Hypothalamus (tissue), 51 donors: Measurements from ENCODE around the gene MRPL27.
"Not testable (repeated sequence)": the region's sequence is repeated elsewhere in the genome, so short reads cannot be mapped to it uniquely, and the experiment has no call there.

ENCODE experiments used
- DNase-seq, 51 donors: peaks; one replicate each; lab custom pipeline; 2025; lab: John Stamatoyannopoulos, UW

Gene MRPL27

DNA sequence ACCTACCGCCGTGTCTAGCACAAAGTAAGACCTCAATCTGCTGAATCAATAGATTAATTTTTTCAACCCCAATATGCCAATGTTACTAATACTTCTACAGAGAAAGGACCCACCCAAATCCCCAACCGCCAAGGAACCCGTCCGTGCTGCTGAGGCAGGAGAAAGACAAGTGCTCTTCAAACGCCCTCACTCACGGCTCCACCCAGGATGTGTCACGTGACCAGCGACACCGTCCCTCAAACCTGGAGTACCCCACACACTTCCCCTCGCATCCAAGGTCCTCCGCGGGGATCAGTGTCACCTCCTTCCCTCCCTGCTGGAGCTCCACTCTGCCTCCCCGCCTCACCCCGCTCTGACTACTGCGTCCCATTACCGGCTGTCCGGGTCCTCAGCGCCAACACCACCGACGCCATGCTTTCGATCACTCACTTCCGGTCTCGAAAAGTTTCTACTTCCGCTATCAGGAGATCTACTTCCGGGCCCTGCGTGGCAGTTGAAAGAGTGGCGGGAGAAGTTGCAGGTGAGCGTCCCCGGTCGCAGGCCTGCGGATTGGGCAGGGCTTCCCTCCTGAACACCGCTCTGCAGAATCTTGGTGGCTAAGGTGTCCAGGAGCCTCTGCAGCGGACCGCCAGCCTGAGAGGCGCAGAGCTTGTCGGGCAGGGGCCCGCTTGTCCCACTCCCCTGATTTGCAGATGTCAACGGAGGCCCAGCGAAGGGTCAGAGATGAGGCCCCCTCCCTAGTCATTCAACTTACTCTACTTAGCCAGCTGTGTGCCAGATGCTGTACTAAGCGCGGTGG, at the start of gene MRPL27, which contains the start of gene EME1:
MRPL27 (minus strand) TSS at position 427 of the 799 bp plus-strand sequence; CDS start at position 413, 14 bp downstream.
EME1 (plus strand) TSS at position 472 of the 799 bp plus-strand sequence. CDS start 1,980 bp downstream, outside the sequence.
- DNase-seq, result peak; percentile 53 to 99 (median 84)

DNA sequence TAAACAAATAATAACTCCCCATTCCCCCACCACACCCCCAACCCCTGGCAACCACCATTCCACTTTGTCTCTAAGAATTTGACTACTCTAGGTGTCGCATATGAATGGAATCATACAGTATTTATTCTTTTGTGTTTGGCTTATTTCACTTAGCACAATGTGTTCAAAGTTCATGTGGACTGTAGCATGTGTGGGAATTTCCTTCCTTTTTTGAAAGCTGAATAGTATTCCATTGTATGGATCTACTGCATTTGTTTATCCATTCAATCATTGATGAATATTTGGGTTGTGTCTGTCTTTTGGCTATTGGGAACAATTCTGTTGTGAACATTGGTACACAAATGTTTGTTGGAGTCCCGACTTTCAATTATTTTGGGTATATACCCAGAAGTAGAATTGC, 49.8 kb upstream of the MRPL27 start:
- DNase-seq, result no peak

DNA sequence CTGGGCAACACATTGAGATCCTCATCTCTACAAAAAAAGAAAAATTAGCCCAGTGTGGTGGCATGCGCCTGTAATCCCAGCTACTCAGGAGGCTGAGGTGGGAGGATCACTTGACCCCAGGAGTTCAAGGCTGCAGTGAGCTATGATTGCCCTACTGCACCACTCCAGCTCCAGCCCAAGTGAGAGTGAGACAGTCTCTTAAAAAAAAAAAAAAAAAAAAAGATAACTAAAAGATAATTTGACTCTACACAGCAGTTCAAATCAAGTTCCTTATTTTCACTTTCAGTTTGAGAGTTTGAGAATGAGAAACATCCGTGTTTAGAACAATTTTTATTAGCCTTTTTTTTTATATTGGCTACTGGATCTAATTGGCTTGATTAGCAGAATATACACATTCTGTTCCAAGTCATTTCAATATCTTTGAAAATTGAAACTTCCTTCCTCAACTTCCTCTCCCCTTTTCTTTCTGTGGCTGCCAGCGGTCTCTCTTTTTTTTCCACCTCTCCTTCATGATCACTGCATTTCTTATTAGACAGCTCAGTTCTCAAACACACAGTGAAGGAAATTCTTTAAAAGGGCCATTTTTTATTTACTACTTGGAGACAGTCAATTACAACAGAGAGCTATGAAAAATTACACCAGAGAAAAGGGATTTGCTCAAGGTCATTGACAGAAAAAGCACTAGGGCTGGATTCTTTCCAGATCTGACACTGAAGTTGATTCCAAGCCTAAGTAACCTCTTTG, 48.5 kb upstream of the MRPL27 start:
- no peak for DNase-seq

DNA sequence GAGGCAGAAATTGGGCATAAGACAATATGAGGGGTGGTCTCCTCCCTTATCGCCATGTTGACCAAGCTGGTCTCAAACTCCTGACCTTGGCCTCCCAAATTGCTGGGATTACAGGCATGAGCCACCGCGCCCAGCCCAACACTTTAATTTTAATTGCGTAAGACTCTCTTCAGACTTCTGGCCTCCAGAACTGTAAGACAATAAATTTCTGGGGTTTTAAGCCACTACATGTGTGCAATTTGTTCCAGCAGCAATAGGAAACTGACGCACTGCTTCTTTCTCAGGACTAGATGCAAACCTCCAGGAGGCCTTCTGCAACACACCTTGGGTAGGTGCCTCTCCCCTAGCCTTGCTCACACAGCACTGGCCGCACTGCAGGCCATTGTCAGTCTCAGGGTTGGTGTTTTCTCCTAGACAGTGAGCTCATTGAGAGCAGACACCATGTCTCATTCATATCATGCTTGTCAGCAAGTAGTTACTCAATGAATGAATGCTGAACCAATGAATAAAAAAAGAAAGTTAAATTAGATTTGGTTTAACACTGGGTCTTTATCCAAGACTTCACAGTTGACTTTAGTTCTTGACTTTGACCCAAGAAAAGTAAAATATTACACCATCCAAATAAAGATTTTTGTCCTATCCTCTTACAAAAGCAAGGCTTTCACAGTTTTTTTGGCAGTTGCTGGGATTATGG, 47.6 kb upstream of the MRPL27 start:
- no peak for DNase-seq

DNA sequence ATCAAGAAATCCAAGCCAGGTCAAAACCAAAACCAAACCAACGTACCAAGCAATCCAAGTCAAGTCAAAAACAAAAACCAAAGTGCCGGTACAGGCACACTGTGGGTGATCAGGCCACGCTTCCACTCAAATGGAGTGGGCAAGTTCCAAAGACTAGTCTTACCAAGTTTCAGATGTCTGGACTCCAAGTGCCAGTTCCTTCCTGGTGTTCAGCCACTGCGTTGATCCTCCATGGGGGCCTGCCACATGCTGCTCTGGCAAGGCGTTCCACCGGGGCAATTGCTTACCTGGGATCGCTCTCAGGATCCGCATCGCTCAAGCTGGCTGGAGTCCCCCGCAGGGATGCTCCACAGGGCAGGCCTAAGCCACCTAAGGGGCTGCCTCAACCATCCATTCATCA, 46.6 kb upstream of the MRPL27 start:
- not testable (repeated sequence) for DNase-seq

DNA sequence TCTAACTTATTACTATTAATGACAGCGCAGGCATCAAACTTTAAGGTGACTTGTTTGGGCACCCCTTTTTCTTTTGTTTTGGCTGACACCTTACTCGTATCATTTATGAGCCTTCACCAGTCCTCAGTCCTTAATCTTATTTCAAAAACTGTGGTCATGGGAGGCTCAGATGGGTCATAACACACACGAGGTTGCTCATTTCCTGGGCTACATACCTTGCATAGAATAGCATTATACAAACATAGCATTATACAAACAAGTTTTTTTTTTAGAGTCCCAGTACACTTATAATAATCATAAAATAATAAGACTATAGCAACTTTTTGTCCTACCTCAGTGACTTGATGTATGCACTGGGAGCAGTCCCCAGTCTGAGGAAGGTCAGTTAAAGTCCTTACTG, 41.8 kb upstream of the MRPL27 start:
- no peak for DNase-seq

DNA sequence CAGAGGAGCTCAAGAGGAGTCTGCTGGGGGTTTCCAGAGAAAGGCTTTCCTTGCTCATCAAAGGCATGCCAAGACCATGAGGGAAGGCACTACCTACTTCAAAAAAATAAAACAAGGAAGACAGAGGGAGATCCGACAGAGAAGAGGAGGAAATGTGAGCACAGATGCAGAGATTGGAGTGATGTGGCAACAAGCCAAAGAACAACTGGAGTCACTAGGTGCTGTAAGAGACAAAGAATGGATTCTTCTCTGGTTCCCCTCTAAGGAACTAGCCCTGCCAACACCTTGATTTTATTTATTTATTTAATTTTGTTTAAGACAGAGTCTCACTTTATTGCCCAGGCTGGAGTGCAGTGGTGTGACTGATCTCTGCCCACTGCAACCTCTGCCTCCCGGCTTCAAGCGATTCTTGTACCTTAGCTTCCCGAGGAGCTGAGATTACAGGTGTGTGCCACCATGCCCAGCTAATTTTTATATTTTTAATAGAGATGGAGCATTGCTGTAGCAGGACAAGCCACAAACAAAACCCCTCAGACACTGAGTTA, 39.3 kb upstream of the MRPL27 start:
- DNase-seq, result no peak

DNA sequence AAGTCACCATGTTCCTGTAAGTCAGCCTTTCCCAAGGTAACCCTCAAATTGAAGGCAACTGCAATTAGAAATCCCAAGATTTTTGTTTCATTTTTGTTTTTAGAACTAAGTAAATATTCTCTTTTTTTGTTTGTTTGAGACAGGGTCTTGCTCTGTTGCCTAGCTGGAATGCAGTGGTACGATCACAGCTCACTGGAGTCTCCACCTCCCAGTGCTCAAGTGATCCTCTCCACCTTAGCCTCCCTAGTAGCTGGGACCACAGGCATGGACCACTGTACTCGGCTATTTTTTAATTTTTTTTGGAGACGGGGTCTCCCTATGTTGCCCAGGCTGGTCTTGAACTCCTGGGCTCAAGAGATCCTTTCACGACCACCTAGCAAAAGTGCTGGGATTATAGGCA, 34.9 kb upstream of the MRPL27 start:
- DNase-seq, result no peak

DNA sequence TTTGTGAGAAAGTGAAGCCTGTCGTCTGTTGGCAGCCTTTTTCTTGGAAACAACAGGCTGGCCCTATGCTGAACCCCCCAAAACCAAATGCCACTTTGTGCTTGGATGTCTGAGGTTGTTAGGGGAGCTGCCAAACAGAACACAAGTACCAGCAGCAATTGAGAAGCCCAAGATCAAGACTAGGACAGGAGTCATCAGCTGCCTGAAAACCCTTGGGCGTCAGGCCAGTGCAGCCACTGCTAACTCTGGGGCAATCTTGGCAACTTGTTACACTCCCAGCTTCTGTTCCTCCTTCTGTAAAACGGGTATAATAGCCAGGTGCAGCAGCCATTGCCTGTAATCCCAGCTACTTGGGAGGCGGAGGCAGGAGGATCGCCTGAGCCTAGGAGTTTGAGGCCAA, 33.6 kb upstream of the MRPL27 start:
- no peak for DNase-seq

DNA sequence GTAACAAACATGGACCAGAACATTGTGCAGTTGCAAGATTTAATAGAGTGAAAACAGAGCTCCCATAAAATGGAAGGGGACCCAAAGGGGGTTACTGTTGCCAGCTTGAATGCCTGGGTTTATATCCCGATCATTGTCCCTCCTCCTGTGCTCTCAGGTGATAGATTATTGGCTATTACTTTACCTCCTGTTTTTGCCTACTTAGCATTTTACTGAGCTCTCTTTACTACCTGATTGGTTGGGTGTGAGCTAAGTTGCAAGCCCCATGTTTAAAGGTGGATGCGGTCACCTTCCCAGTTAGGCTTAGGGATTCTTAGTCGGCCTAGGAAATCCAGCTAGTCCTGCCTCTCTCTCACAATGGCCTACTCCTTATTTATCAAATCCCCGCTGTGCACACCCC, 32.4 kb upstream of the MRPL27 start:
- DNase-seq, result not testable (repeated sequence)

DNA sequence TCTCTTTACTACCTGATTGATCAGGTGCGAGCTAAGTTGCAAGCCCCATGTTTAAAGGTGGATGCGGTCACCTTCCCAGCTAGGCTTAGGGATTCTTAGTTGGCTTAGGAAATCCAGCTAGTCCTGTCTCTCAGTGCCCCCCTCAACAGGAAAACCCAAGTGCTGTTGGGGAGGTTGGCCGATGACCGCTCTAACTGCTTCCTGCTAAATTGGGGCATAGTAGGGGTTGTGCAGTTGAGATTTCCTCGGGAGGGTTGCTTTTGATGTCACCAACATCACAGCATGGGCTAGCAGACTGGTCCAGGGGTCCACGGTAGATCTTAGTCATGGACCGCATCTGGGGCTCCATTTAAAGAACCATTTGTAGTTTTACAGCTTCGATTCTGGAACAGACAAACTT, 26.6 kb upstream of the MRPL27 start:
- not testable (repeated sequence) for DNase-seq

DNA sequence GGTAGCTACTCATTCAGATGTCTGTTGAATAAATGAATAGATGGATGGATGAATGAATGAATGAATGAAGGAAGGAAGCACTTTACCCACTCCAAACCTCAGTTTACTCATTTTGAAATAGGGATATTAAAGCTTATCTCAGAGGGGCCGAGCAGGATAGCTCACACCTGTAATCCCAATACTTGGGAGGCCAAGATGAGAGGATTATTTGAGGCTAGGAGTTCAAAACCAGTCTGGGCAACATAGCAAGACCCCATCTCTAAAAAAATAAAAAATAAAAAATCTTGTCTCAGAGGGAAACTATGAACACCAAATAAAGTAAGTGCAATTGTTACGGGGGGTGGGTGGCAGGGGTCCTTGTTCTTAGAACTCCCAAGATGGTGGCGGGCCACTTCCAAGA, 25.7 kb upstream of the MRPL27 start:
- DNase-seq, result not testable (repeated sequence)

DNA sequence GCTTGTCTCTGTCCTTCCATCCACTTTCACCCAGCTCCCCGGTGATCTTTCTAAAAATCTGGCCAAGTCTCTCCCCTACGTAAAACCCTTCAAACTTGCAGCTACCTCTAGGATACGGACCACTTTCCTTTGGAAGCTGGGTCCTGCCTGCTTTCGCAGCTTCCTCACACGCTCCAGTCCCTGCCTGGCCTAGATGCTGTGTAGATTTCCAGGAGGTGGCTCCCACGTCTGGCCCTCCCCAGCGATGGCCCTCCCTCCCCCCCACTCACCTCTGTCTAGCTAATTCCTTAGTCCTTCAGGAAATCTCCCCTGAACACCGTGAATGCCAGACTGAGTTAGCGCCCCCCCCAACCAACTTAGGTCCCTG, 24.9 kb upstream of the MRPL27 start:
- no peak for DNase-seq

DNA sequence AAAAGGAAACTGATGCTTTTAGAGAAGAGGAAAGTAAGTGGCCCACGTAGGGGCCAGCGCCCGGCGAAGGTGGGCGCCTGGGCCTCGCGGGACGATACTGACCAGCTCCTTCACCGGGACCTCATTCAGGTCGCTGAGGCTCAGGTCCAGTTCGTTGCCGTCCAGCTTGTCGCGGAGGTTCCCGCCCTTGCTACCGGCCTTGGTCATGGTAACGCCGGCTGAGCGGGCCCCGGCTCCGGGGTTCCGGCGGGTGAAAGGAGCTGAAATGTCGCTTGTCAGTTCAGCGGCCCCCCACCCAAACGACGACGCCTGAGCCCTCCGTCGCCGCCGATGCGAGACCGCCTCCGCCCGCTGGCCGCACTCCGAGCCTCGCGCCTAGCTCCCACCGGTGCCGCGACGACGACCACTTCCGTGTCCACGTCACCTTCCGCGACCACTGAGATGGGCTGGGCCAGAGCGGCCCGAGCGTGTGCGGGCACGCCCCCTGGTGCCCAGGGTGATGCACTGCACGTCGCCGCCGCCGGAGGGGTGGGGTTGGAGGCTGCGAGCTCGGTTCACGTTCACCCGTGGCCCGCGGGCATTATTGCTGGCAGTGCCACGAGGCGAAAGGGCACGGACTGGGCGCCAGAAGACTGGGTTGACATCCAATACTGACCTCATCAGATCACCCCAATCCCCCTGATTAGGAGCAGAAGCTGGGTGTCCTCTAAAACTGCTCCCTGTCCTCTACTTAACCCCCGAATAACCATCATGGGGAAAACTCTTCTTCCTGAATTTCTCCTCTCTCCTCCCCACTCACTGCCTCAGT, 24.3 kb upstream of the MRPL27 start, which contains the start of gene LRRC59:
LRRC59 (minus strand) TSS at position 413 of the 808 bp plus-strand sequence; CDS start at position 207, 206 bp downstream.
- peak; percentile 27 to 88 (median 68) for DNase-seq

DNA sequence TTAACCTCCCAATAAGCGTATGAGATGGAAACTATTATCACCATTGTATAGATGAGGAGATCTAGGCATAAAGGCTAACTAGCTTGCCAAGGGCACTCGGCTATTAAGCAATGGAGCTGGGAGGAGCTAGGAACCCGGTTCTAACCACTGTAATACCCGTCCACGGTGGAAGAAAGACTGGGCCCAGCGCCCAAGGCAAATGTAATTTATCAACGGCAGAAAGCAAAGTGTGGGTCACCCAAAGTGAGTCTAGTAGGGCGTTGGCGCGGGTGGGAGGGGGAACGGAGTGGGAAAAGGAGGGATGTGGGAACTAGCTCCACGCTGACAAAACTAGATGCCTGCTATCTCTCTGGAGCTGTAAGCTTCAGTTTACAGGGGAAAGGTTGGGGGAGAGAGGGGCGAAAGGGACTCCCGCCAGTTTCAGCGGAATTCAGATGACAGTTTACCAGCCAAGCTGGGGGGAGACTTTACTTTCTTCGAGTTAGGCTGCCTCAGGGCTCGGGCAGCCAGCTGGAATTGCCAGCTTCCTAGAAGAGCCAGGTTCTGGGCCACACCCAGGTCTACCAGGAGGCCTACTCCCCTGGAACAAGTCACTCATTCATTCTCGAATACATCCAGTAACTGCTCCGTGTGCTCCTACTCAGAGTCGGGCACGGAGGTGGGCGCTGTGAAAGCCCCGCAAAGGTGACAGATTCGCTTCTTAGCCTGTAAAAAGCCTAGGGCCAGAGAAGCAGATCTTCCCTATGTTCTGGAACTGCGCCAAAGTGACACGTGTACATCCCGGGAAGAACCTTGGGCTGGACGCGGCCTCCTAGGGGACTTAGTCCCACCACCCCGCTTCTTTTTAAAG, 23.5 kb upstream of the MRPL27 start:
- DNase-seq, result peak in 4 of 51 donors; percentile 7 to 27 (median 13)

DNA sequence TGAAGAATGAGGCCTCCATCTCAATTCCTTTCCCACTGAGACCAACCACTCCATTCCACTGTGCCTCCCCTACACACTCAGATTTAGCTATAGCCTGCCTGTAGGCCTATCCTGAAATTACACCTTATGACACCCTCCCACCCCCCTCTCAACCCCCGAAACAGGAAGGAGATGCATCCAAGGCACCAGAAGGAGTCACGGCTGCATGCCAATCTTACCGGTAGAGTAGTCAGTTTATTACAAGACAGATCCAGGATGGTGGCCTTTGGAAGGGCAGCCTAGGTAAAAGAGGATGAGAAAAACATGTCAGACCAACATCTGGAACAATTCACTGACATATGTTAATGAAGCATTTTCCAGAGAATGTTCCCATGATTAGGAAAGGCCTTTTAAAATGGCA, 21.7 kb upstream of the MRPL27 start:
- DNase-seq, result no peak

DNA sequence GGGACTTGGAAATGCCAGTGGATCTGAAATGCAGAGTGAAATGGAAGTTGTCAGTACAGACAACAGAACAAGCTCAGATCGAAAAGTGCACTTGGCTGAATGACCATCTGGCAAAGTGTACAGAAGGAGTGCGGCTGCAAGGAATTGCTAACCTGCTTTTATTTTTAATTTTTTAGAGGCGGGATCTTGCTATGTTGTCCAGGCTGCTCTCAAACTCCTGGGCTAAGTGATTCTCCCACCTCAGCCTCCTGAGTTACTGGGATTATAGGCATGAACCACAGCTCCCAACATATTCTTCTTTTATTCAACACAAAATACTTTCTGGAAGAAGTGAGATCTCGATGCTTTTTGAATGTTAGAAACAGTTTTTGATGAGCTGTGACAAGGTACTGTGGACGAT, 20.7 kb upstream of the MRPL27 start:
- DNase-seq, result no peak

DNA sequence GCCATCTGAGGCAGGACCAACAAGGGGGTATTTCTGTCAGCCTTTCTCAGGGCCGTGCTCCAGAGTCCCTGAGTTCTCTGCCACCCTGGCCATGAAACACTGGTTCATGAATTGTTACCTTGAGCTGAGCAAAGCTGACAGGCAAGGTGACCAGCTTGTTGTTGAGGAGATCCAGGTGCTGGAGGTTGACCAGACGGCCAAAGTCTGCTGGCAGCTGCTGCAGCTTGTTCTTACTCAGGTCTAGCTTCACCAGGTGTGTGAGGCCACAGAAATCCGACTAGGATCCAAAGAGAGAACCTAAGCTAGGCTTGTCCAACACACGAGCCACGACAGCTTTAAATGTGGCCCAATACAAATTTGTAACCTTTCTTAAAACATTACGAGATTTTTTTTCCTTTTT, 19.6 kb upstream of the MRPL27 start:
- no peak for DNase-seq

DNA sequence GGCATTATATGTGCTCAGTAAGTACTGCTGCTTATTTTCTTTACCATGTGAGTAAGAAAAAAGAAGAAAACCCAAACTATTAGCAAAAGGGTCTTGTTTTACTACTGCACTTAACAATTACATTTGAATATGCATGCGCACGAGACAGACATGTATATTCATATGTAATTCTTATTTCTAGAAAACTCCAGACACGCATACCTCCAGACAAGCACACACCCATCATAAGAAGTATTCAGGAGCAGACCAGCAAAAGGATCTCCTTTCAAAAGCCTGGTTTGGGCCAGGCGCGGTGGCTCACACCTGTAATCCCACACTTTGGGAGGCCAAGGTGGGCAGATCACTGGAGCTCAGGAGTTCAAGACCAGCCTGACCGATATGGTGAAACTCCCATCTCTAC, 16.6 kb upstream of the MRPL27 start:
- DNase-seq, result no peak
